ENCODE data around the gene TMC1.
"Not testable (repeated sequence)": the region's sequence is repeated elsewhere in the genome, so short reads cannot be mapped to it uniquely, and the experiment has no call there.

The TMC1 gene

DNA sequence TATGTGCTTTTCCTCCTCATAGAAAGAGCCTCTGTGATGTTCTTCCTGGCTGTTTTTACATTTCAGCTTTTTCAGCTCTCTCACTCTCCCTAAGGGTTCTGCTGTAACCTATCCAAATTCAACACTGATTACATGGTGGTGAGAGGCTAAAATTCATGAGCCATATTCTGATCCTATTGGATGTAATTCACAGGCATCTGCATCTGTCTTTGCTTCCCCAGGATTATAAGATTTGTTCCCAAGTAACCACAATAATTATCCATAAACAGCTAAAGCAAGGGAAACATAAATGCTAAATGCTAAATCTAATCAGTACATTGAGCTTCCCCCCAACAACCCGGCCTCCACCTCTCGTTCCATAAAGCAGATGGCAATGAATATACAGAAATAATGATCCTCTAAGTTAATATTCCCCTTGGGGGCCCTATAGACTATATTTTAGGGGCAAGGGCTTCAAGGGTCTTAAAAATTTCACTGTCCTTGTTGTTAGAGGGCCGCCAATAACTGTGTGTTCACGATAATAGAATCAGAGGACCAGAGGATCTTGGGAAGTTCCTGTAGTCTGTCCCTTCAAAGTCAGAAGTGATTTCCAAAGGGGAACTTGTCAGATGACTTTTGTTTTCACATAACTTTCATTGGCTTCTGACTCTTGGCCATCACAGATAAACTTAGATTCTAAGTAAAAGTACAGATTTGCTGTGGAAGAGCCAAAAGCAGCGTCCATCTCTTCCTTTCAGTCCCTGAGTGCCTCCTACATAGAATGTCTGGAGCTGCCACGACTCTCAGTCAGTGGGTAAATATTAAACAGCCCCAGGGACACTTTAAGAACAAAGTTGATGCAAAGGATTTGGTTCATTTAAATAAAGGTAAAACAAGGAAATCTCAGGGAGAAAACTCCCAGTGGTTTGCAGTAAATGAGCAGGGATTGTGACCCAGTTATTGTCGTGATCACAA is 305.9 kb downstream of the TMC1 start:
- DNase-seq (ENCODE audit: low spot score): no peak

DNA sequence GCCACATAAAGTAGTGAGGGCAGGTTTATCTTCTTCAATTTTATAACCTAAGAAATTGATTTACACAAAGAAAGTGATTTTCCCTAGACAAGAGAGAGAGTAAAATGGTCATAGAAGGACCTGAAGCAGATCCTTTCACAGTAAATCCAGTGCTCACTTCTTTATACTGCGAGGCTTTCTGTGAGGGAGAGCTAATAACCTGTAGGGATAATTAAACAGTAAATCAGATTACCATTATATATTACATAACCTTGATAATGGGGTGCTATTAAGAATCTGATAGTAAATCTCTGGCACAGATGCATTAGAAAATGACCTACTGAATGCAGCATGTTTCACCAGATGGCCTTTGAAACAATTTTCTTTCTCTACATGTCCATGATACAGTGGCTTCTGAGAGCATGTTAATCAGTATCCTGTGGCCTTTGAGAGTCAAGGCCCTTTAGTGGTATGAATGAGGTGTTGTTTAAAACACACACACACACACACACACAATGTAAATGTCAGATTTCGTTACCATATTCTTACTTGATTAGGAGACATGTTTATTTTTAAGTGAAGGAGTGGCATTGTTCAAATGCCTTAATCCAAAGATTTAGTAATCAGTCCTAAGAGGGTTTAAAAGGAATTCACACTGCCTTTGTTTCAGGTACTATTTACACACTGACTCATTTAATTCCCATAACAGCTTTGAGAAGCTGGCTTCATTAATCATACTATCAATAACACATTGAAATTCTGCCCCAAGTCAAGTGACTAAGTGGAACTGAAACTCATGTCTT is 306.7 kb downstream of the TMC1 start:
- no peak for DNase-seq (ENCODE audit: low spot score)

DNA sequence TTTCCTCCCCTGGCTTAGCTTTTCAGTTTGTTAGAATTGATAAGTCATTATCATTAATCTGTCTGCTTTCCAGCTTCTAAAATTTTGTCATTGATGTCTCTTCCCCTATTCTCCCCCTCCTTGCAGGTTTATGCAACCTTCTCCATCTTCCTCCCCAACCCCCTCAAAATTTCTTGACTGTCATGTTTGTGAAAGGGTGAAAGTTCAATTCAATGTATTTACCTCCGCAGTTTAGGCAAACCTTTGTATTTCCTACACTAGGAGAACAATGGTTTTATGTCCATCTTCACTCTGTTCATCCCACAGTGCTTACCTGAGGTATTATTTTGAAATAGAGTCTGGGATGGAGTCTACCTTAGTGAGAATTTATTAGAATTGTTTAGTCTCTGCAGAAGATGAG is 313.6 kb downstream of the TMC1 start:
- no peak for DNase-seq (ENCODE audit: low spot score)

DNA sequence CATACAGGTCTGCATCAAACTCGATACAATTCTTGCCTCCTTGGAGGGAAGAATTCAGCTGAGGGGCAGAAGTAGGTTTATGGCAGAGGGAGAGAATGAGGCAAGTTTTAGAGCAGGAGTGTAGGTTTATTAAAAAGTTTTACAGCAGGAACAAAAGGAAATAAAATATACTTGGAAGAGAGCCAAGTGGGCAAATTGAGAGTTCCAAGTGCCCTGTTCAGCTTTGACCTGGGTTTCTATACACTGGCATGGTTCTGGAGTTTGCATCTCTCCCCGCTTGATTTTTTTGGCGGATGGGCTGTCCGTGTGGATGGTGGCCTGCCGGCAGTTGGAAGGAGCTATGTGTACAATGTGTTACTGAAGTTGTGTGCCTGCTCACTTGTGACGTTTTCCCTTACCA is 315.4 kb downstream of the TMC1 start:
- DNase-seq (ENCODE audit: low spot score): no peak

DNA sequence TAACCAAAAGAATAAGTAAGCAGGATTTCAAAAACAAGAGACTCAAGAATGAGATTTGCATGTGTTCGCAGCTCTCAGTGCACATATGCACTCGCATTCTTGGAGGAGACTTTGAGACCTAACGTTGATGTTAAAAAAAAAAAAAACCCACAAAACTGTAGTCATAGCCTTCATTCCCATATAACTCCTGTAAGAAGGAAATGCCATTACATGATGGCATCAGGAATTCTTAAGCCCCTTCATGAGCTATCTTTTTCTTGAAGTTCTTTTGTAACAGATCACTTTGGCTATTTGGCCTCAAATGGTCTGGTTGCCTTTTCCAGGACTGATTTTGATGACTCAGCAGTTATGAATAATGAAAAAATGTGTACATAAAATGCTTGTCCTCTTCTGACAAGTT is 317.7 kb downstream of the TMC1 start:
- DNase-seq (ENCODE audit: low spot score): no peak

DNA sequence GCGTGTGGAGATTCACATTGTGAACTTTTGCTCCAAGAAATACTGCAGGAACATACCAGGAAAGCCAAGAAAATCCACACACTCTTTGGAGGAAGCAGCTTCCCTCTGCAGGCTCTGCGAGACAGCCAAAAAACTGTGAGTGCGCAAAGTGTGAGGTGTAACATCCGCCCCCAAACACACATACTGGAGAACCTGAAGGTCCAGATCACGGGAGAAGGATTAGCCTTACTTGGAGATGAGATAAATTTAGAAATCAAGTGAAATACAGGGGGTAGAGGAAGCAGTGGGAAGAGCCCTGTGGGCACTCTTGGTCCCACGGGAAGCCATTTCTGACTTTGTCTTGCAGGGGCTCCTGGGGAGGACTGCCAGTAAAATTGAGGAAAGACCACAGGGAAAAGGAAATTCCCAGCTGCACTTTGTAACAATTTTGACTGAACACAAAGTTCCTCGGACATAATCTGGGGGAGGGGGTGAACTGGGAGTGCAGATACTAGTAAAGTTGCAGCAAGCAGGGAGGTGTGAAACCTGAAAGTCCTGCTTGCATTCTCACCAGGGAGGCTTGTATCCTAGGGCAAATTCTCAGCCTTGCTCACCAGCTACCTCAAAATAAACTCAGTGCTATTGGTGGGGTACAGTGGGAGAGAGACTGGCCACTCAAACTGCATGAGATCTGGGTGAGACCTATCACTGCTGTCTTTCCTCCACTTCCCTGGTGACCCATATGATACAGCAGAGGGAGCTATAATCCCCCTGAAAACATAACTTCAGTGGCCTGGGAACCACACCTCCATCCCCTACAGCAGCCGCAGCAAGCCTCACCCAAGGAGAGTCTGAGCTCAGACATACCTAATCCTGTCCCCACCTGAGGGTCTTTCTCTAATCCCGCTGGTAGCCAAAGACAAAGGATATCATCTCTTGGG is 322.4 kb downstream of the TMC1 start:
- no peak for DNase-seq (ENCODE audit: low spot score)

DNA sequence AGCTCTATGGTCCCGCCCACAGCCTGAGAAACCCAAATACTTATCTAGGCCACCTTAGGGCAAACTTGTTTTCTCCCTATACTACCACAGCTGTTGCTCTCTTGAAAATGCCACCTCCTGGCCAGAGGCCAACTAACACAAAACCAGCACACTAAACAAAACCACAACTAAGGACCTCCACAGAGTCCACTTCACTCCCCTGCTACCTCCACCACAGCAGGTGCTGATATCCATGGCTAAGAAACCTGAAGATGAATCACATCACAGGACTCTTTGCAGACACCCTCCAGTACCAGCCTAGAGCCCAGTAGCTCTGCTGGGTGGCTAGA is 323.0 kb downstream of the TMC1 start:
- DNase-seq (ENCODE audit: low spot score): no peak

DNA sequence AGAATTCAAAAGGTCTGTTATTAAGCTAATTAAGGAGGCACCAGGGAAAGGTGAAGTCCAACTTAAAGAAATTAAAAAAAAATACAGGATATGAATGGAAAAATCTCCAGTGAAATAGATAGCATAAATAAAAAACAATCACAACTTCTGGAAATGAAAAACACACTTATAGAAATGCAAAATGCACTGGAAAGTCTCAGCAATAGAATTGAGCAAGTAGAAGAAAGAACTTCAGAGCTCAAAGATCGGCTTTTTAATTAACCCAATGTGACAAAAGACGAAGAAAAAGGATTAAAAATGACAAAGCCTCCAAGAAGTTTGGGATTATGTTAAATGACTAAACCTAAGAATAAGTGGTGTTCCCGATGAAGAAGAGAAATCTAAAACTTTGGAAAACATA is 323.6 kb downstream of the TMC1 start:
- not testable (repeated sequence) for DNase-seq (ENCODE audit: low spot score)

DNA sequence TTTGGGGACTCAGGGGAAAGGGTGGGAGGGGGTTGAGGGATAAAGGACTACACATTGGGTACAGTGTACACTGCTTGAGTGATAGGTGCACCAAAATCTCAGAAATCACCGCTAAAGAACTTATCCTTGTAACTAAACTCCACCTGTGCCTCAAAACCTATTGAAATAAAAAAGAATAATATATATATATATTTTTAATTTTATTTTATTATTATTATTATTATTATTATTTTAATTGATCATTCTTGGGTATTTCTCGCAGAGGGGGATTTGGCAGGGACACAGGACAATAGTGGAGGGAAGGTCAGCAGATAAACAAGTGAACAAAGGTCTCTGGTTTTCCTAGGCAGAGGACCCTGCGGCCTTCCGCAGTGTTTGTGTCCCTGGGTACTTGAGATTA is 328.8 kb downstream of the TMC1 start:
- DNase-seq (ENCODE audit: low spot score): not testable (repeated sequence)

DNA sequence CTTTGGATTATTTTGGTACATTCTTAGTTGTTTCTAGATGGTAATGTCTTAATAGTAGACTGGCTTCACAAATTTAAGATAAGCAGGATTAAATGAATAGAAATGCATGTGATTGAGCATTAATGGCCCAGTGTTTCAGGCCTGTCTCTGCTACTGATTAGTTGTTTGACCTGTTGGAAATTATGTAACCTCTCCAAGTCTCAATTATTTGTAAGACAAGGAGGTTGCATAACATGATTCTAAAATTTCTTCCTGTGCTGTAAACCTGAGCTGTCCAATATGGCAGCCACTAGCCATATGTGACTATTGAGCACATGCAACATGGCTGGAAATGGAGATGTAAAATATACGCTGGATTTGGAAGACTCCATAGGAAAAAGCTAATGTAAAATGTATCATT is 333.9 kb downstream of the TMC1 start:
- DNase-seq (ENCODE audit: low spot score): no peak

DNA sequence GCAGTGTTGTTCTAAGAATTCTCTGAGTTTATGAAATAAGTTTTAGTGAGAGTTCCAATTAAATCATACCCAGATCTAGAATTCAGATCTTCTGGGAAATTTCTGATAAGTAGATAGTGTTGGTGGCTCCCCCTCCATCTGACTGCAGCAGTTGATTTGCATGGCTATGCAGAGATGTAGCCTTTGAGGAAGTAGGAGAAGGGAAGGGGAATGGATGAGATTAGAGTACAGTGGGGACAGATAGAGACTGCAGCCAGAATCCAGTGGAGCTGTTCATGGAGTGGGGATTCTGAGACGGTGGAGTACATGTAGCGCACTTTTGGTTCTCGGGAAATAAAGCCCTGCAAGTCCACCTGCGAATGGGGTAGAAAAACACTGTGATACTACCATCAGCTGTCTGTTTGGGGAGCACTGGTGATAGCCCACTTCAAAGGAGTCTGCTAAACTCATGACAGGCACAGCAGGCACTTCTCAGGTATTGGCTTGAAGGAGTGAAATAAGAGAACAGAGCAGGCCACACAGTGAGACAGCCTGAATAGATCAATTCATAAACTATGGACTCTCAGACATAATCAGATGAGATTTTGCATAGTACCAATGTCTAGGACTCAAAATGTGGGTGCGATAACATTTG is 334.6 kb downstream of the TMC1 start:
- no peak for DNase-seq (ENCODE audit: low spot score)

DNA sequence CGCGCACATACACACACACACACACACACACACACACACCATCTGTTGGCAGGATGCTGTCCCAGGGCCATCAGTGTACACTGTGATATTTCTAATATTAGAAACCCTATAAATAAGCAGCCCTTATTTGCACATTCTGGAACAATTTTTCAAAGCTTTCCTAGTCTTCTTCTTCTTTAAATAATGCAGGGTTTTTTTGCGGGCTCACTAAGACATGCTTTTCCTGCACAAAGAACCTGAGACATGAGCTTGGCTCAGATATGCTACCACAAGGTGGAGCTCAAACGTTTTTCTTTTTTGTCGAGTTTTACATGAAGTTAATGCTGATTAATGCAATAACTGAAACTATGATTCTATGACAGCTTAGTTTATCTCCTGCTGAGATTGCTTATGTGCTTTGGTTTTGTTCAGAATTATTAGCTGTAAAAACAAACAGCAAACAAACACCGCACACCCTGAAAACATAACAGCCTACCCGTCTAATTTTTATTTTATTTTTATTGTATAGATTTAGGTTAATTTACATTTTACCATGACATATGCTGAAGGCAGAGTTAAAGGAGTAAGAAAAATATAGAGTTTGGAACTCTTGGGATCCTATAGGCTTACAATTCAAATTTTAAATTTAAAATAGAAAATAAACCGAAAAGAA is 335.7 kb downstream of the TMC1 start:
- DNase-seq (ENCODE audit: low spot score): peak; percentile 17

DNA sequence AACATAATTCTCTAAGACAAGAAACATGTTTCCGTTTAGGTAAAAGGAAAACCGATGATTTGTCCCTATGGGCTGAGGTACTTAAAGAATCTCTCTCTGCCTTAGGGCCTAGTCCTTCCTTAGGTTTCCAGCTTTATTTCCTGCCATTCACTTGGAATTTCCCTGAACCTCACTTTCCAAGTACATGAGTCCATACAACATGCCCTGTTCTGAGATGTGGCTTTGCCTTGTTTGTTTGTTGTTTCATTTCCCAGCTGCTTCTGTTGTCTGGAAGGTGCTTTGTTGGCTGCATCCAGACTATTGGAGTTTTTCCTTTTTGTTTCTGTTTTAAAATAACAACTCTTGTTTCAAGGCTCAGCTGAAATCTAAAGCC is 336.2 kb downstream of the TMC1 start:
- DNase-seq (ENCODE audit: low spot score): no peak

DNA sequence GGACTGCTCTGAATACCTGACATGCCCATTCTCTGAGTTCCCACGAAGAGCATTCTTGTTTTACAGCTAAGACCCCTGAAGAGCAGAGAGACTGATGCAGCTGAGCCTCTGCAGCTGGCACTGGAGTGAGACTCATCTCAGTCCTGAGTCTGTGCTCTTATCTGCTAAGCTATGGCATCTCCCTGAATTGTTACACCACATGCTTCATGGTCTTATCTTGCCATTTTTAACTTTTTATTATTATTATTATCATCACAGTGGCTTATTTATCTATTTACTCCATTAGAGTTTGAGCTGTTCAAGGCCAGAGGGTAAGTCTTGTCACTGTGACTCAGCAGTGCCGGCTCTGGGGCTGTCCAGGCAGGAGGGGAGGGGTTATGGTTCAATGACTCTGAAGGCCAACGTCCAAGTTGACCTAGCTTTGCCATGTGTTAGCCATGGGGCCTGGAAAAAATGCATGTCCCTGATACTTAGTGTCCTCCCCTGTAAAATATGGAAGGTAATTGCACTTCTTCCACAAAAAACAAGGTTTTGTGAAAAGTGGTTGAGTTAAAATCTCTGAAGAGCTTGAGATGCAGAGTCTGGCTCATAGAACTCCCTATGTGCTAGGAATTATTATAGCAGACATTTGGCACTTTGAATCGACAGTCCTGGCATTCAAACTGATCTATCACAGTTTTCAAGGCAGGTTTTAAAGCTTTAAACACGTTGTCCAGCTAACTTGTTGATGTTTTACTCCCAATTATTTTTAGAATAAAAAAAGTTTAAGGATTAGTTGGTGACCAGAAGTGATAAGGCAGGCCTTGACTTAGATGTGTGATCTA is 336.9 kb downstream of the TMC1 start:
- DNase-seq (ENCODE audit: low spot score): no peak

DNA sequence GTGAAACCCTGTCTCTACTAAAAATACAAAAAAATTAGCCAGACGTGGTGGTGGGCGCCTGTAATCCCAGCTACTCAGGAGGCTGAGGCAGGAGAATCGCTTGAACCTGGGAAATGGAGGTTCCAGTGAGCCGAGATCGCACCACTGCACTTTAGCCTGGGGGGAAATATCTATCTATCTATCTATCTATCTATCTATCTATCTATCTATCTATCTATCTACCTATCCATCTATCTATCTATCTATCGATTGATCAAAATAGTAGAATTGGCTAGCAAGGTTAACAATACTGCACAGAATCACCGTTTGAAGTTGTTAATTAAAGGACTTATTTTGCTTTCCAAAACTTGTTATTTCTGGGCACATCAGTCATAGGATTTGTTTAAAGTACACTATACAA is 341.4 kb downstream of the TMC1 start:
- not testable (repeated sequence) for DNase-seq (ENCODE audit: low spot score)

DNA sequence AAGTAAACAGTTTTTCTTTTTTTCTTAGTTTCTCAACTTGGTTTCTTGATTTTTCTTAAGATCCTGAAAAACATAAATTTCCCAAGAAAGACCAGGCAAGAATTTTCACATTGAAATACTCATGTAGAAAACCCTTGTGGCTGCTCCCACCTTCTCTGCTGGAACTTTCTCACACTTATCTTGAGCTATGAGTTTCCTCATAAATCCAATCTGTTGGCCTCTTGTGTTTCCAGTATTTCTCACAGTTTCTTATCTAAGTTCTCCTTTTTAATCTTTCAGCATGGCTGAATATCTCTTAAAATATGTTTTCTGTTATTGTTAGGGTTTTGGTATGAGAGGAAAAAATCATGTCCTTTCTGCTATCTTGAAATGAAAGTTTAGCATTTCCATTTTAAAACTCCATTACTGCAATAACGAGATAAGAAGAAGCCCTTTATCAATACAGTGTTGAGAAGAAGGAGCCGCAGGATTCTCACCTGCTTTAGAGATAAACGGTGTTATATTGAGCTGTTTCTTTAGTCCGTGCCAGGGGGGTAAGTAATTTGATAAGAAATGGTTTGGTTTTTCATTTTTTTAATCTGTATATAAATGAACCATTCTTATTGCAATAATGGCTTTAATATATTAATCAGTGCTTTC is 342.2 kb downstream of the TMC1 start:
- DNase-seq (ENCODE audit: low spot score): no peak

DNA sequence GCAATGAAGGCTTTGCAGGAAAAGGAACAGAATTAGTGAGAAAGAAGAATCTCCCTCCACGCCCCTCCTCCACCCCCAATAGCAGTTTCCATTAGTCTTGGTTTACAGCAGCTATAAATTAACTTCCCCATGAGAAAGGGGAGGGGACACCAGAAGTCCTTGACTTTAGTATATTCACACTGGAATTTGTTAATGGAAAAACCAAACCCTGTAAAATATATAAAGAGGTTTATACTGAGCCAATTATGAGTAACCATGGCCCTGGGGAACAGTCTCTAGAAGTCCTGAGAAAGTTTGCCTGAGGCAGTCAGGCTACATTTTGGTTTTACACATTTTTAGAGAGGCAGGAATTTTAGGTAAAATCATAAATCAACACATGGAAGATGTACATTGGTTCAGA is 342.9 kb downstream of the TMC1 start:
- no peak for DNase-seq (ENCODE audit: low spot score)

DNA sequence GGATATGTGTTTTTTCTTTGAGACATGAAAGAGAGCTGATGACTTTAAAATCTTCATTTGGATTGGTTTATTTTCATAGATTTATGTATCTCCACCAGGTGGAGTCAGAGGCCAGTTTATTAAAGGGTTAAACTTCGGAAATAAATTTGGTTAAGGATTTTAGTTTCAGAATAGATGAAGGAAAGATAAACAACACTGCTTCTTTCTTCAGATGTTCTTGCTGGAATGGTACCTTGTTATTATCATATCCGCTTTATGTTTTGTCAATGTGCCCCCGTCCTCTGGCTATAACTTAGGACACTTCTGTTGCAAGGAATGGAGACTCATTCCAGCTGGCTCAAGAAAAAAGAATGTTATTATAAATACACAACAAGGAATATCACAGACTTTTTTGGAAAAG is 350.3 kb downstream of the TMC1 start:
- DNase-seq (ENCODE audit: low spot score): no peak

DNA sequence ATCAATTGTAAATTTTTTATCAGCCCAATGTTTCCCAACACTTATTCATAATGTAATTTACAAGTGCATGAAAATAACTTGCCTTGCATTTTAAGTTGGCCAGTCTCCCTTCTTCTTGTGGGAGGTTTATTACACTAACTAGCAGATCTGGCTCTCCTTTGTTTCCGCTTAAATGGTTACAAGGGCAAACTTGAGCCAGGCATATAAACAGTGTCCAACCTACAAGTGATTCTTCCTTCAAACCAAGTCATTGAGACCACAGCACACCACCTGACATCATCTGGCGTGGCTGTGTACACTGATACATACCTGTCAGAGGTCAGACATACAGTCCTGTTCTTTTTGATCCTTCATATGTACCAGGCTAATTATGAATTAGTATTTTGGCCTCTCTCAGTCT is 351.3 kb downstream of the TMC1 start:
- no peak for DNase-seq (ENCODE audit: low spot score)

DNA sequence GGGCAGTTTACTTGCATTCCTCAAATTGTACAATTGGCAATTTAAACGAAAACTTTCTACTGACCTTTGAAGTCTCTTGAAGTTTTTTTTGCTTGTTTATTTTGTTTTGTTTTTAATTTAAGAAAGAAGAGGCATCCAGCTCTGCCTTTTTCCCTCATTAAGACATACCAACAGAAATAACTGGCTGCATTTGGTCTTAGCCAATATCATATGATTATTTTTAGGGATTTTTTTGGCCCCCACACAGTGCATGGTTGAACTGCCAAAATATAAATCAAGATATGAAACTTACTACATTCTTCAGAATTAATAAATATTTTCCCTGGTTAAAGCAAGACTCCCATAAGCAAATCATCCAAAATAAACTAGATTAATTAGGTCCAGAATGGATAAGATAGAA is 352.0 kb downstream of the TMC1 start:
- no peak for DNase-seq (ENCODE audit: low spot score)

Data from CD4-positive, alpha-beta T cell treated with Interleukin-2 at 100 ng/mL for 4 hours (primary cell).